Measurements from ENCODE around the gene U2AF2.
A peak's percentile ranks its signal among the peaks of the same experiment; 100 is the strongest.

U2AF2 gene

GRCh38 chr19:55621673-55622231 lies 33.1 kb upstream of the U2AF2 start:
- DNase-seq (ENCODE audit: low read depth in 2 of 2, low spot score in 1 of 2), result no peak

- DNase-seq (ENCODE audit: low read depth in 2 of 2, low spot score in 1 of 2), result no peak
Measured at GRCh38 chr19:55622242-55622969, 32.4 kb upstream of the U2AF2 start.

- no peak for DNase-seq (ENCODE audit: low read depth in 2 of 2, low spot score in 1 of 2)
Measured at GRCh38 chr19:55623130-55623529, 31.7 kb upstream of the U2AF2 start.

- DNase-seq (ENCODE audit: low read depth in 2 of 2, low spot score in 1 of 2), result no peak
Measured at GRCh38 chr19:55623561-55623960, 31.3 kb upstream of the U2AF2 start.

- peak; percentile 83 to 85 for DNase-seq (ENCODE audit: low read depth in 2 of 2, low spot score in 1 of 2)
Measured at GRCh38 chr19:55624109-55625003, 30.5 kb upstream of the U2AF2 start, which contains the start of gene ZNF784. TSS of gene ZNF784 (minus strand) at chr19:55624566. CDS start at chr19:55624561, 5 bp downstream.

- DNase-seq (ENCODE audit: low read depth in 2 of 2, low spot score in 1 of 2), result no peak
Measured at GRCh38 chr19:55625004-55625326, 29.9 kb upstream of the U2AF2 start.

- DNase-seq (ENCODE audit: low read depth in 2 of 2, low spot score in 1 of 2), result no peak
Measured at GRCh38 chr19:55626350-55626749, 28.5 kb upstream of the U2AF2 start.

GRCh38 chr19:55632463-55632834 lies 22.4 kb upstream of the U2AF2 start:
- peak in 1 of 2 donors; percentile 92 for DNase-seq (ENCODE audit: low read depth in 2 of 2, low spot score in 1 of 2)

- DNase-seq (ENCODE audit: low read depth in 2 of 2, low spot score in 1 of 2), result no peak
Measured at GRCh38 chr19:55633861-55634260, 21.0 kb upstream of the U2AF2 start.

GRCh38 chr19:55635334-55635717 lies 19.5 kb upstream of the U2AF2 start:
- DNase-seq (ENCODE audit: low read depth in 2 of 2, low spot score in 1 of 2), result no peak

- DNase-seq (ENCODE audit: low read depth in 2 of 2, low spot score in 1 of 2), result no peak
Measured at GRCh38 chr19:55635856-55636440, 18.9 kb upstream of the U2AF2 start.

- DNase-seq (ENCODE audit: low read depth in 2 of 2, low spot score in 1 of 2), result no peak
Measured at GRCh38 chr19:55636723-55637122, 18.1 kb upstream of the U2AF2 start.

- DNase-seq (ENCODE audit: low read depth in 2 of 2, low spot score in 1 of 2), result no peak
Measured at GRCh38 chr19:55637534-55637933, 17.3 kb upstream of the U2AF2 start.

- no peak for DNase-seq (ENCODE audit: low read depth in 2 of 2, low spot score in 1 of 2)
Measured at GRCh38 chr19:55638864-55639359, 15.9 kb upstream of the U2AF2 start.

GRCh38 chr19:55640043-55640576 lies 14.7 kb upstream of the U2AF2 start:
- no peak for DNase-seq (ENCODE audit: low read depth in 2 of 2, low spot score in 1 of 2)

- DNase-seq (ENCODE audit: low read depth in 2 of 2, low spot score in 1 of 2), result no peak
Measured at GRCh38 chr19:55640577-55641425, 14.0 kb upstream of the U2AF2 start, which contains the start of gene ZNF580. TSS of gene ZNF580 (plus strand) at chr19:55641002. CDS start at chr19:55642509, 1,507 bp downstream.

- DNase-seq (ENCODE audit: low read depth in 2 of 2, low spot score in 1 of 2), result no peak
Measured at GRCh38 chr19:55641426-55642152, 13.2 kb upstream of the U2AF2 start.

GRCh38 chr19:55642153-55643002 lies 12.5 kb upstream of the U2AF2 start:
- no peak for DNase-seq (ENCODE audit: low read depth in 2 of 2, low spot score in 1 of 2)

Data from stimulated activated CD8-positive, alpha-beta memory T cell treated with anti-CD3 and anti-CD28 coated beads, Interleukin-4, amount 100 ng/mL, for 4 hours (primary cell).